Tibial artery (tissue), 4 donors: ENCODE results near the gene GAS6.

Experiments used
- DNase-seq, 2 donors: peaks; one replicate each; pipeline ENCODE4 v3.0.0-alpha.2; 2019
- H3K27ac ChIP-seq, 2 donors: fragments of 200-600 bp; sonication (generic) in 1 of 2; 1 replicate in 1 of 2; 2 replicates in 1 of 2; pipeline ENCODE4 v1.5.1; 2018 to 2019; ENCODE audit warnings: mild to moderate bottlenecking in 1 of 2
- H3K27me3 ChIP-seq, 2 donors: fragments of 200-600 bp; sonication (generic) in 1 of 2; one replicate each; pipeline versions ENCODE4 v1.5.1 to v1.6.0; 2016 to 2019
- H3K36me3 ChIP-seq, 3 donors: fragments of 200-600 bp; sonication (generic) in 2 of 3; one replicate each; pipeline ENCODE4 v1.5.1; 2016 to 2019; ENCODE audit warnings: mild to moderate bottlenecking in 2 of 3
- H3K4me1 ChIP-seq, 4 donors: fragments of 200-600 bp; sonication (generic) in 2 of 4; 1 replicate in 3 of 4; 2 replicates in 1 of 4; pipeline ENCODE4 v1.5.1; 2016 to 2019
- H3K4me3 ChIP-seq, 2 donors: fragments of 200-600 bp; sonication (generic) in 1 of 2; 1 replicate in 1 of 2; 2 replicates in 1 of 2; pipeline ENCODE4 v1.5.1; 2018 to 2019; ENCODE audit warnings: mild to moderate bottlenecking in 2 of 2
- H3K9me3 ChIP-seq, 3 donors: fragments of 200-600 bp; sonication (generic) in 1 of 3; one replicate each; pipeline ENCODE4 v1.5.1; 2016 to 2019
- intact Hi-C: fragments of 100-400 bp; cut with DNase I; formaldehyde crosslinking; loops from one replicate; pipeline ENCODE4 v1.15.0; 2023; ENCODE audit warnings: low total_unique reads
- TF ChIP-seq, protein P1 (sequence below), 2 experiments: fragments of 200-600 bp in 1 of 2; fragments of 450-650 bp in 1 of 2; IDR thresholded peaks; one replicate each; pipeline ENCODE4 v1.5.1; 2017 to 2019; ENCODE audit warnings: antibody characterized with exemption in 2 of 2, mild to moderate bottlenecking in 1 of 2, moderate library complexity in 1 of 2

Gene GAS6

DNA sequence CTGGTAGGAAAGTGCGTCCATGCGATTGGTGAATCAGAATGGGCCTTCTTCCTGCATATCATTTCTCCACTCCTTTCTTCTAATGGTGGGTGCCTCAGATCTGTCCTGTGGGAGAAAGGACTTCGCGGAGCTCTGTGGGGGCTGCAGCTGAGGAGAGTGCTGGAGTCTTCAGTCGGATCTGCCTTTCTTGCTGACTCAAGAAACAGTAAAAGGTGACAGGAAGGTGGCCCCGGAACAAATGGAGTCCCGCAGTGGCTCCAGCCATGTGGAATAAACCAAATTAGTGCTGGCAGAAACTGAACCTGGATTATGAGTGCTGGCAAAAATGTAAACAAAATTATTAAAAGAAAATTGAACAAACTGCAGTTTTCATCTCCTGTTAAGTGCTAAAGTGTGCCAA lies 15.1 kb upstream of the GAS6 start:
- DNase-seq = no peak
- Histone ChIP-seq H3K9me3 (no peaks in the 10 kb centered on the region), H3K27ac (no peak overlapping the region), H3K36me3 (no peaks in the 10 kb centered on the region), H3K4me1 (peaks cover 0 to 43% (median 24%) of the 10 kb centered on the region in 4 donors), H3K4me3 (no peak overlapping the region), H3K27me3 (no peaks in the 10 kb centered on the region)
- TF ChIP-seq, protein P1, sequence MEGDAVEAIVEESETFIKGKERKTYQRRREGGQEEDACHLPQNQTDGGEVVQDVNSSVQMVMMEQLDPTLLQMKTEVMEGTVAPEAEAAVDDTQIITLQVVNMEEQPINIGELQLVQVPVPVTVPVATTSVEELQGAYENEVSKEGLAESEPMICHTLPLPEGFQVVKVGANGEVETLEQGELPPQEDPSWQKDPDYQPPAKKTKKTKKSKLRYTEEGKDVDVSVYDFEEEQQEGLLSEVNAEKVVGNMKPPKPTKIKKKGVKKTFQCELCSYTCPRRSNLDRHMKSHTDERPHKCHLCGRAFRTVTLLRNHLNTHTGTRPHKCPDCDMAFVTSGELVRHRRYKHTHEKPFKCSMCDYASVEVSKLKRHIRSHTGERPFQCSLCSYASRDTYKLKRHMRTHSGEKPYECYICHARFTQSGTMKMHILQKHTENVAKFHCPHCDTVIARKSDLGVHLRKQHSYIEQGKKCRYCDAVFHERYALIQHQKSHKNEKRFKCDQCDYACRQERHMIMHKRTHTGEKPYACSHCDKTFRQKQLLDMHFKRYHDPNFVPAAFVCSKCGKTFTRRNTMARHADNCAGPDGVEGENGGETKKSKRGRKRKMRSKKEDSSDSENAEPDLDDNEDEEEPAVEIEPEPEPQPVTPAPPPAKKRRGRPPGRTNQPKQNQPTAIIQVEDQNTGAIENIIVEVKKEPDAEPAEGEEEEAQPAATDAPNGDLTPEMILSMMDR (IDR thresholded peaks at IDR 0.05) = no peak
- intact Hi-C loops = no loop called here

DNA sequence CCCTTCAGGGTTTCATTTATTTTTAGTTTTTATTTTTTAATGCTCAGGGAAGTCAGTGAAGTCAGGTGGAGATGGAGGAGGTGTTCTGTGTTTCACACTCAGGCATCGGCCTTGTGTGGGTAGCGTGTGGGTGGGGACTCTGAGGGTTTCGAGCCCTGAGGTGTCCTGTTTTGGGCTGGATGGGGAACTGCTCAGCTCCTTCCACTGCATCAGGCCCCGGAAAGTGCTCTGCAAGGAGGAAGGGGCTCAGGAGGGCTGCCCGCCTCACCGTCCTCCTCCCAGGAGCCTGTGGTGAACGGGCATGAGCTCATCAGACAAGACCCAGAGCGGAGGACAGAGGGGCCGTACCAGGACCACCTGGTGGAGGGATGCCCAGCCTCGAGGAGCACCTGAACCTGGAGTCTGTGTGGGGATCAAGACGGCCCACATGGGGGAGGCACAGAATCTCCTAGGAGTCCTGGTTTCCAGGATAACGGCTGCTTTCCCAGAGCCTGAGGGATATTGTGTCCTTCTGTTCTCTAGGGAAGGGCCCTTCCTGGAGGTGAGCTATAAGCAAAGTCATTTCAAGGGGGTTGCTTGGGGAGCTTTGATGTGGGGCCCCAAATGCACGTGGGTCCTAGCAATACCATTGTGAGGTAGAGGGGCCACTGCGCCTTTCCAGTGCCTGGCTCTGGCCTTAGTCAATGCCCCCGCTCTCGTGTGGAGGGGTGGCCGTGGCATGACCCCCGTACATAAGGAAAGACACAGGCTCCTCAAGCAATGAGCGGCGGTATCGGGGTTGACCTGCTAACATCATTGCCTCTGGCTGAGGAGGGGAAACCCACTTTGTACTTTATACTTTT lies 13.5 kb upstream of the GAS6 start:
- Histone ChIP-seq H3K4me1 (peaks cover 0 to 31% (median 19%) of the 10 kb centered on the region in 4 donors), H3K4me3 (no peak overlapping the region), H3K36me3 (no peaks in the 10 kb centered on the region), H3K27me3 (no peaks in the 10 kb centered on the region), H3K27ac (no peak overlapping the region), H3K9me3 (no peaks in the 10 kb centered on the region)
- TF ChIP-seq, protein P1 (IDR thresholded peaks at IDR 0.05) = no peak
- DNase-seq = no peak
- intact Hi-C loops = no loop called here

DNA sequence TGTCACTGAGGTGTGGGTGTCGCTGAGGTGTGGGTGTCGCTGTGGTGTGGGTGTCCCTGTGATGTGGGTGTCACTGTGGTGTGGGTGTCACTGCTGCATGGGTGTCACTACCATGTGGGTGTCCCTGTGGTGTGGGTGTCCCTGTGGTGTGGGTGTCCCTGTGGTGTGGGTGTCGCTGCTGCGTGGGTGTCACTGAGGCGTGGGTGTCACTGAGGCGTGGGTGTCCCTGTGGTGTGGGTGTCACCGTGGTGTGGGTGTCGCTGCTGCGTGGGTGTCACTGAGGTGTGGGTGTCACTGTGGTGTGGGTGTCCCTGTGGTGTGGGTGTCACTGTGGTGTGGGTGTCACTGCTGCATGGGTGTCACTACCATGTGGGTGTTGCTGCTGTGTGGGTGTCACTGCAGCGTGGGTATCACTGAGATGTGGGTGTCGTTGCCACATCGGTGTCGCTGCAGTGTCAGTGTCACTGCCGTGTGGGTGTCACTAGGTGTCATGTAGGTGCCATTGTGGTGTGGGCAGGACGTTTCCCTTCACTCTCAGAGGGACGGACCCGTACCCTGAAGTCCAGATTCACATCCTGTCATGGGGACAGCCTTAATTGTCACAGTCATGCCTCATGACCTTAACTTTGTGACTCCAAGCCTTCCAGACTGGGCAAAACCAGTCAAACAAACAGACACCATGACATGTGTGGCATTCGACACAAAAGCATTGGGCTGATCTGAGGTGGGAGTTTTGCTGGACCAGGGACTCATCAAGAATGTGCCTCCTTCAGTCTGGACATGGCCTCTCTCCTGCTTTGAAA lies 12.7 kb upstream of the GAS6 start:
- TF ChIP-seq, protein P1 (IDR thresholded peaks at IDR 0.05) = no peak
- H3K27ac ChIP-seq = no peak overlapping the region
- no peak overlapping the region for H3K4me3 ChIP-seq
- H3K4me1 ChIP-seq = peaks cover 0 to 22% (median 11%) of the 10 kb centered on the region in 4 donors
- no peak for DNase-seq
- intact Hi-C loops = no loop called here
- H3K9me3 ChIP-seq = no peaks in the 10 kb centered on the region
- H3K36me3 ChIP-seq = no peaks in the 10 kb centered on the region
- no peaks in the 10 kb centered on the region for H3K27me3 ChIP-seq

DNA sequence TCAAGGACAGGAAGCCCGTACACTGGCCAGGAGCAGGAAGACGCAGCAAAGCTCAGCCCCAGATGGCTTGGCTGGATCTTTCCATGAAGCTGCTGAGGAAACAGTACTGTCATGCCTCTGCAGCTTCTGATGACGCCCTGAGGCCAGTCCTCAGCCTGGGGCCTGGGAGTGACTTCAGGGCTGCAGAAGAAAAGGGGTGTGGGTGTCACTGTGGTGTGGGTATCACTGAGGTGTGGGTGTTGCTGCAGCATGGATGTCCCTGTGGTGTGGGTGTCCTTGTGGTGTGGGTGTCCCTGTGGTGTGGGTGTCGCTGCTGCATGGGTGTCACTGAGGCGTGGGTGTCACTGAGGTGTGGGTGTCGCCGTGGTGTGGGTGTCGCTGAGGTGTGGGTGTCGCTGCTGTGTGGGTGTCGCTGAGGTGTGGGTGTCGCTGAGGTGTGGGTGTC lies 12.0 kb upstream of the GAS6 start:
- no peak overlapping the region for H3K4me3 ChIP-seq
- H3K27ac ChIP-seq = no peak overlapping the region
- H3K4me1 ChIP-seq = peaks cover 0 to 16% (median 4%) of the 10 kb centered on the region in 4 donors
- H3K36me3 ChIP-seq = no peaks in the 10 kb centered on the region
- H3K9me3 ChIP-seq = no peaks in the 10 kb centered on the region
- H3K27me3 ChIP-seq = no peaks in the 10 kb centered on the region
- TF ChIP-seq, protein P1 (IDR thresholded peaks at IDR 0.05) = no peak
- no peak for DNase-seq
- intact Hi-C loops = no loop called here

DNA sequence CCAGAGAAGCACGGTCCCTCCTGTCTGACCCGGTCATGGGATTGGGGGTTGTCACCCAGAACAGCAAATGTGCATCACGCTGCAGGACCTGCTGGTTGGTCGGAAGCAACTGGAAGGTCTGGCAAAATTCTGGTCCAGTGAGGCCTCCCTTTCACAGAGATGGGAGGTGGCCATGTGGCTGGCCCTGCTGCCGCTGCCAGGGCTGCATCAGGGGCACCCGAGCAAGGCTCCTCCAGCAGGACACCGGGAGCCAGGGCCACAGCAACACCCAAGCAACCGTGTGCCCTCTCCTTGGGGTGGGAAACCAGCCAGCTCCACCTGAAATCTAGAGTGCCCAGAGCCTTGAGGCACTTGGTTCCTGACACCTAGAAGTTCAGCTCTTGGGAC lies 11.5 kb upstream of the GAS6 start:
- no peaks in the 10 kb centered on the region for H3K36me3 ChIP-seq
- intact Hi-C loops = no loop called here
- no peak overlapping the region for H3K4me3 ChIP-seq
- no peak overlapping the region for H3K27ac ChIP-seq
- H3K9me3 ChIP-seq = no peaks in the 10 kb centered on the region
- no peak for DNase-seq
- H3K4me1 ChIP-seq = peaks cover 0 to 11% (median 3%) of the 10 kb centered on the region in 4 donors
- no peaks in the 10 kb centered on the region for H3K27me3 ChIP-seq
- TF ChIP-seq, protein P1 (IDR thresholded peaks at IDR 0.05) = no peak
